ENCODE data around the gene GBGT1.
A peak's percentile ranks its signal among the peaks of the same experiment; 100 is the strongest.

The GBGT1 gene

DNA sequence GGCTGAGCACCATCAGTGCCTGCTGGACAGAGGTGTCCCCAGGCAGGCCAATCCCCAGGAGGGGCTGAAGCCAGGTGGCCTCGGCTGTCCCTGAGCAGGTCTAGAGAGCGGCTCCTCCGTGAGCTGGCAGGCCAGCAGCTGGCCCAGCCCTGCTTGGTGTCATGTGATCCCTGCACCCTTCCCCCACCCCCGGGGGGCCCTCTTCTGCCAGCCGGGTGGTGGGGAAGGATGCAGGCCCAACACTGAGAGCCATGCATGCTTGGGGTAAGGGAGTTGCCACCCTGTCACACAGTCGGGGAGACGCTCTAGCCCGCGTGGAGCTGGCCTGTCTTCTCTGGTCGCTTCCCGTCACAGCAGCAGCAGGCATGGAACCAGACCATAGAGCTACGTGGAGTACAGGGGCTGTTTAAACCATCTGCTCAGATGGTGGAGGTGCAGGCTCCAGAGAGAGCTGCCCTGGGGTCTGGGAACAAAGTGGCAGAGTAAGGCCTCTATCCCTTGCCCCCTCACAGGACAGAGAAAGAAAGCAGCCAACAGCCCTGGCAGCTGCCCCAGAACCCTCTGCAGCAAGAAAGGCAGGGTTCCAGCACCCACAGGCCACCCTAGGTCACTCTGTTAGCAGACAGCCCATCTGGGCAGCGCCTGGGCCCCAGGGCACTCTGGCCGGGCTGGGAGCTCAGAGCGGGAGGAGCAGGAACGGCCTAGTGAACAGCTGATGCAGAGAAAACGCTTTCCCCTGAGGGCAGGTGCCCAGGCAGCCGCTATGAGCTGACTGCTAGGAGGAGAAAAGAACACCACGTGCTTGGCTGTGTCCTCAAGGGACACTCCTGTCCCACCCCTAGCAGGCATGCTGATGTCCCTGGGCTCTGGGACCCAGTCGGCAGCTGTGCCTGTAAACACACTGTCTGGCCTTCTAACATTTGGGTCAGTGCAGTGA is 49.5 kb downstream of the GBGT1 start:
- H3K27me3 Mint-ChIP-seq, result no peaks in the 10 kb centered on the region
- ATAC-seq, result no peak
- H3K27ac Mint-ChIP-seq, result peak overlapping the region; percentile 65 to 76
- no peak for DNase-seq
- peaks cover 78% of the 10 kb centered on the region for H3K4me1 Mint-ChIP-seq
- peak overlapping the region; percentile 67 to 68 for H3K4me3 Mint-ChIP-seq
- no peaks in the 10 kb centered on the region for H3K9me3 Mint-ChIP-seq

DNA sequence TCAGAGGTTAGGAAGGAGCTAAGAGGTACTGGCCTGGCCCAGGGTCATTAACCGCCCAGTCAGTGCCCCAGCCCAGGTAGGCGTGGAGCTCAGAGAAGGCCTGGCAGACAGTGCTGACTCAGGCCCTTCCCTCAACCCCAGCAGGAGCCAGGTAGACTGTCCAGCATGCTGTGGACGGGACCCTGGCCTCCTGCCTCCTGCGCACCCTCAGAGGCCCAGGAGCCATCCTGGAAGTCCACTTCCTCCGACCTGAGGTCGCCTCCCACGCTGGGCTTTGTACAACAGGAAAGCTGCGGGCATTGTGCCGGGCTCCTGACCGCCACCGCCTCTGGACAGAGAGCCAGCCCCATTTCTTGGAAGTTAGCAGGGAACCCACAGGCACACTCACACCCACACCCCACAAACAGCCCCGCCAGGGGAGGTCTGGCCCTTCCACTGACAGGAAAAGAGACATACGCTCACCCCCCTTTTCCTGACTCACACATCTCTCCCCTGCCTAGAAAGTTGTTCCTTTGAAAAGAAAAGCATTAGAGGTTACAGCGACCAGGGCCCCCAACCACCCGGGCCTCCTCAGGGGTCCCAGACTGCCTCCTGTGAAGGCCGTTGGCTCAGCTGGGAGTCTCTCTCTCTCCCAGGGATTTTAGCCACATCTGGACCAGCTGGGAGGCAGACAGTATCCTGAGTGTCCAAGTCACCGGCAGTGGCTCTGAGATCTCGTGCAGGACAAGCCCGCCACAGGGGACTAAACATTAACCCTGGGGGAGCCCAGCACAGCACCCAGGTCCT is 50.4 kb downstream of the GBGT1 start:
- Mint-ChIP-seq H3K27me3 (no peaks in the 10 kb centered on the region), H3K9me3 (no peaks in the 10 kb centered on the region), H3K4me3 (peak overlapping the region; percentile 67 to 68), H3K27ac (peak overlapping the region; percentile 65 to 95), H3K4me1 (peaks cover 69% of the 10 kb centered on the region)
- ATAC-seq (no peak), DNase-seq (no peak)

DNA sequence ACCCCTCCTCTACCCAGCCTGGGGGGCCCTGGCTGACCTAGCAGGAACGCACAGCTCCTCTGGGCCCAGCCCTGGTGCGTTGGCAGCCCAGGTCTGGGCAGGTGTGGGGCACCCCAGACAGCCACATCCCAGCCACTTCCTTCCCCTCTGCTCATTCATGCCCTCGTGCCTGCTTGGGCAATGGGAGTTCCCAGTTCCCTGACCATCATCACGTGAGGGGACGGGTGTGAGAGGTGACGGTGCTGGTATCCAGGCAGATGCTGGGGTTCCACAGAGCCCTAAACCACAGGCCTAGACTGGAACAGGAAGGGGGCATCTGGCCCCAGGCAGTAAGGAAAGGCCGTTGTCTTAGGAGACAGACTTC is 51.1 kb downstream of the GBGT1 start:
- ATAC-seq (peak; percentile 49), DNase-seq (peak in 1 of 2 donors; percentile 54)
- no peaks in the 10 kb centered on the region for H3K9me3 Mint-ChIP-seq
- H3K4me1 Mint-ChIP-seq, result peaks cover 62% of the 10 kb centered on the region
- H3K4me3 Mint-ChIP-seq, result peak overlapping the region in 1 of 2 donors; percentile 68
- H3K27me3 Mint-ChIP-seq, result no peaks in the 10 kb centered on the region
- H3K27ac Mint-ChIP-seq, result peak overlapping the region; percentile 76 to 87

DNA sequence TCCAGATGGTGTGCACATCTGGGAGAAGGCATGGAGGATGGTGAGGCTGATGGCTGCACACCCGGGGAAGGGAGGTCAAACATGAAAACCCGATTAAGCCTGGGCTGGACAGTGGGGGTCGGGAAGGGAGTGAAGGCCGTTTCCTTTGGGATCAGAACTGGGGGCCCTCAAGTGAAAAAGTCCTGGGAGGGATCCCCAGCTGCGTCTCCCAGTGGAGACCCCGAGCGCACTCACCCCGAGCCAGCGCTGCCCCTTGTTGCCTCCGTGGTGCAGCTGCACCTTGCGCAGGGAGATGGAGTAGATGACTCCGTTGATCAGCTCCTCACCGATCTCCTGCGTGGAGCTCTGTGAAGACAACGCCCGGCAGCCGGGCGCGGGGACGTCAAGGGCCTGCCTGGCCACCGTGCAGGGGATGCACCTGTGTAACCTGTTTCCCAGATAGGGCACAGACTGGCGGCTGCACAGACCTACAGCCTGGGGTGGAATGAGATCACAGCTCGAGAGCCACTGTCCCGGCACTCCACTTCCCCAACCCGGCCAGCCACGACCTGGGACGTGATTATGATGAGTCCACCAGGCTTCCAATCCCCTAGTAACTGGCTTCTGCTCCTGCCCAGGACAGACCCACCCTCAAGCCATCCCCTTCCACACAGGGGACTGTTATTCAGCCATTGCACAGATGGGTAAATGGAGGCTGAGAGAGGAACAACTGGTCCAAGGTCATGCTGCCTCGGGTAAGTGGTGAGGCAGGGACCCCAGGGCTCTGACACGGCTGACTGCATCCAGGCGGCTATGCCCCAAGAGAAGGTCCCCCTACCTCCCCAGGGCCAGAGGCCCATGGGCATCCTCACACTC is 51.7 kb downstream of the GBGT1 start:
- no peak overlapping the region for H3K4me3 Mint-ChIP-seq
- H3K9me3 Mint-ChIP-seq, result no peaks in the 10 kb centered on the region
- no peaks in the 10 kb centered on the region for H3K27me3 Mint-ChIP-seq
- H3K4me1 Mint-ChIP-seq, result peaks cover 56% of the 10 kb centered on the region
- no peak overlapping the region for H3K27ac Mint-ChIP-seq
- ATAC-seq, result no peak
- DNase-seq, result no peak

DNA sequence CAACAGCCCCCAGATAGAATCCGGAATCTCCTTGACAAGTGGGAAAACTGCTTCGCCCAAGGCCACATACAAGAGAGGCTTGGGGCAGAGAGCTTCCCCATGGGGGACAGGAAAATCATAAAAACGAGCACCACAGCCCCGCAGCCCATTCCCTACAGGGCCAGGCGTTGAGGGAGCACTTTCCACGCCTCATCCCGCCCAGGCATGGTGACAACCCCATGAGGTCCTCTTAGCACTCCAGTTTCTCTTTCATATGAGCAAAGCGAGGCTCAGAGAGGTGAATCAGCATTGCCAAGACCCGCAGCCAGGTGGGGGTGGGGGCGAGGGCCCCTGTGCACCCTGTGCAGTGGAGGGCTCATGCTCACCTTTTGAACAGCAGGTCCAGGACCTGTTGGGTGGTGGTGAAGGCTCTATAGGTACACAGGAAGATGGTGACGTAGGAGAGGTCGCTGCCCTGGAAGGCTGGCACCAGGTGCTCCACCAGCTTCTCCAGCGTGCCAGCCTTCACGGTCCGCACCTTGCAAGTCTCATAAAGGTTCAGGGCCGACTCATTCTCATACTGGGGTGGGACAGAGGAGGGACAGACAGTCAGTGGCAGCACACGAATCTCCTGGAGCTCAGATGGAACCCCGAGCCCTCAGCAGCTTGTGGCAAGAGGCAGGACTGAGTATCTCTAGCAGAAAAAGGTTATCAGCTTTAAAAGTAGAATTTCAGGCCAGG is 53.6 kb downstream of the GBGT1 start:
- DNase-seq (no peak), ATAC-seq (no peak)
- H3K4me1 Mint-ChIP-seq, result peaks cover 37% of the 10 kb centered on the region
- H3K4me3 Mint-ChIP-seq, result no peak overlapping the region
- no peaks in the 10 kb centered on the region for H3K9me3 Mint-ChIP-seq
- no peaks in the 10 kb centered on the region for H3K27me3 Mint-ChIP-seq
- H3K27ac Mint-ChIP-seq, result peak overlapping the region; percentile 35 to 81

DNA sequence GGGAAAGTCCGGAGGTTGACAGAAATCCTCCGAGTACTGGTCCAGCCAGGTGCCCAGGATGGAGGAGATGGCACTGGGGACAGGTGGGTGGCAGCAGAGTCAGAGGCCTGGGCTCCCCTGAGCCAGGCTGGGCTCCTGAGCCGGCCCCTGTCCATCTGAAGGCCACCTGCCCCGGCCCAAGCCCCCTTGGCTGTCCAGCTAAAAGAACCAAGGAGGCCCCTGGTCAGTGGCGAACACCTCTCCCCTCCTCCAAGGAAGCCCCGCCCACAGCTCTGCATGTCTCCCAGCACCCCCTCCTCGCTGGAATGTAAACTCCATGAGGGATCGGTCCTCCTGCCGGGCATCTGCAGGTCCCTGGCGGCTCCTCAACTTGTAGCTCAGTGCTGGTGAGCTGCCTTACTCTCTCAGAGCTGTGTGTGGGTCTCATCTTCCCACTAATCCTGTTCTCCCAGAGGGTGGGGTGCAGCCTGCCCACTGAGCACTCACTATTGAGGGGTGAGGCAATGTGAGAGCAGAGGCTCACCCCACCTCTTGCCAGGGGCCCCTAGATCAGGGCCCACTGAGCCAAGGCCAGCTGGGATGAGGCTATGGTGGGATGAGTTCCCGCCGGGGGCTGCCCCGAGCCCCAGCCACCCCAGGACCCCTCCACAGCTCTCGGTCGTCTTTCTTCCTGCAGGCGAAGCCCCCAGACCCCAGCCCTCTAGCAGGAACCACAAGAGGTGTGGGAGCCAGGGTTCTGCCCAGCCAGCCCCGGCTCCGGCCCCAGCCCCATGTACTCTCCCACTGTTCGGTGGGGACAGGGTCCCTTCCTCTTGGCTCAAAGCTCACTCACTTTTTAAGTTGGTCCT is 54.7 kb downstream of the GBGT1 start:
- DNase-seq (no peak), ATAC-seq (no peak)
- peak overlapping the region in 1 of 2 donors; percentile 88 for H3K27ac Mint-ChIP-seq
- no peaks in the 10 kb centered on the region for H3K9me3 Mint-ChIP-seq
- no peak overlapping the region for H3K4me3 Mint-ChIP-seq
- H3K4me1 Mint-ChIP-seq, result peaks cover 26% of the 10 kb centered on the region
- H3K27me3 Mint-ChIP-seq, result no peaks in the 10 kb centered on the region

DNA sequence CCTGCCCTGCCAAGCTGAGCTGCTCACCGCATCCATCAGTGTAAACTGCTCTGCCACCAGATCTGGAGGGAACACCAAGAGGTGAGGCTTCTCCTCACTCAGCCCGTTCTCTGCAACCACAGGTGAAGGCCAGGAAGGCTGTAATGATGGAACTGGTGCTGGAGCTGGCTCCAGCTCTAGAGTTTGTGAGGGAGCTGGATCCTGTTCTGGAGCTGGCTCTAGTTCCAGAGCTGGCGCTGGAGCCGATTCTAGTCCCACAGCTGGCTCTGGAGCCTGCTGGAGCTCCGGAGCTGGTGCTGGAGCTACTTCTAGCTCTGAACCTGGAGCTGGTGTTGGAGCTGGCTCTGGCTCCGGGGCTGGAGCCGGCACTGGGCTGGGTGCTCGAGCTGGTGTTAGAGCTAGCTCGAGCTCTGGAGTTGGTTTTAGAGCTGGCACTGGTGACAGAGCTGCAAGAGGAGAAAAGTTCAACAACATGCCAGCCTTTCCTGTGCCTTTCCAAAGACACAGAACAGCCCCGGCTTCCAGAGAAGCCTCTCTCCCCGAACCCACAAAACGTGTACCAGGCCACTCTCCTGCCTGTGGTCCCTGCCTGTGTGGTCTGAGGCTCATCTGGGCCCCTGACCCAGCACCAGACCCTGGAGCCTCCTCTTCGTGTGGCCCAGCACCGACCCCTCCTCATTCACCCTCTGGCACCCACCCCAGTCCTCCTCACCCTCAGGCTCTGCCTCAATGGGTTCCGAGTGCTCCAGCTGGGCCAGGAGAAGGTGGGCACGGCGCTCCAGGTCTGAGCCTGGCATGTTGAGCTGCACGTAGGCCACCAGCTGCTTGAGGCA is 55.5 kb downstream of the GBGT1 start:
- Mint-ChIP-seq H3K4me1 (peaks cover 18% of the 10 kb centered on the region), H3K27ac (no peak overlapping the region), H3K9me3 (no peaks in the 10 kb centered on the region), H3K27me3 (no peaks in the 10 kb centered on the region), H3K4me3 (no peak overlapping the region)
- DNase-seq (no peak), ATAC-seq (no peak)

DNA sequence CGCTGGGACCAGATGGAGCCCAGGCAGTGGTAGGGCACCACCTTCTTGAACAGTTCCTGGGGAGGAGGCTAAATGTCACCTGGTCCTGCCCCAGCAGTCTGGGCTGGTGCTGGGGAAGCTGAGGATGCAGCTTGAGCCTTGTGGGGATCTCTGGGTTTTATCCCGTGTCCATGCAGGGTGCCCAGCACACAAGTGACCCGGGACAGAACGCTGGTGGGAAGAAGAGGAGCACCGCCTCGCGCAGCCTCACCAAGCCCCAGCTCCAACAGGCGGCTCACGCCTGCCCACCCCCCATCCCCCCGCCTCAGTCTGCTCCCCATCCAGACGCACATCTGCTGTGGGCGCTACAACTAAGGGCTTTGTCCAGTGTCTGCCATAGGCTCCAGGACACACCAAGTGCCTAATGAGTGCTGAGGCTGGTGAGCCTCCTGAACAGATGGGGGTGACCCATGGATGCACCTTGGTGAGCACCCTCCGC is 56.4 kb downstream of the GBGT1 start:
- DNase-seq (no peak), ATAC-seq (no peak)
- Mint-ChIP-seq H3K27me3 (no peaks in the 10 kb centered on the region), H3K27ac (no peak overlapping the region), H3K9me3 (no peaks in the 10 kb centered on the region), H3K4me1 (peaks cover 9% of the 10 kb centered on the region), H3K4me3 (no peak overlapping the region)

DNA sequence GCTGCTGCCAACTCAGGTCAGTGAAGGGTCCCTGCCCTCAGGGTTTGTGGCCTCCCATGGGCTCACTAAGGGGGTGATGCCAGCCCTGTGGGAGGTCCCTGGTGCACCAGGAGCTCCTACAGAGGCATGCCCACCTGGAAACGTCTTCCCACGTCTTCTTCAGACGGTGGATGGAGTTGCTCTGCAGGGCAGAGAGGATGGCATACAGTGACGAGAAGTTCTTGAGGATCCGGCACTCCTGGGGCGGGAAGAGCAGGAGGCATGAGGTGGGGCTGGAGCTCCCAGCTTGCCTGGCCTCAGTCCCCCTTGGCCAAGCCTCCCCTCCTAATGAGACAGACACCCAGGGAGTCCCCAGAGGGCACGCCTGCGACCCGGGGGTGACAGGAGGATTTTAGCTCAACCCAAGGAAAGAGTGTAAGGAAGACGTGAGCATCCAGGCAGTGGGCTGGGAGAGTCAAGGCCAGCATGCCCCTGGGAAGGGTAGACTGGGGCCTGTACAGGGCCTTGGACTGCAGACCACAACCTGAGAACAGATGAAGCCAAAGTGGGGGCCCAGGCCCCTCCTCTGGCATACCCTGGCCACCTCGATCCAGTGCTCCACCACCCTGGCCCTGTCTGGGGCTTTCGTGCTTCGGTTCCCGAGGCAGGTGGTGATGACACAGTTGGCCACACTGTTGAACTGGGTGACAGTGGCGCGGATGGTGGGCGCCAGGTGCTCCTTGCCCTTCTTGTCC is 57.0 kb downstream of the GBGT1 start:
- no peak for DNase-seq
- no peak for ATAC-seq
- H3K4me3 Mint-ChIP-seq, result no peak overlapping the region
- peaks cover 7% of the 10 kb centered on the region for H3K4me1 Mint-ChIP-seq
- peak overlapping the region in 1 of 2 donors; percentile 87 for H3K27ac Mint-ChIP-seq
- H3K27me3 Mint-ChIP-seq, result no peaks in the 10 kb centered on the region
- H3K9me3 Mint-ChIP-seq, result no peaks in the 10 kb centered on the region

DNA sequence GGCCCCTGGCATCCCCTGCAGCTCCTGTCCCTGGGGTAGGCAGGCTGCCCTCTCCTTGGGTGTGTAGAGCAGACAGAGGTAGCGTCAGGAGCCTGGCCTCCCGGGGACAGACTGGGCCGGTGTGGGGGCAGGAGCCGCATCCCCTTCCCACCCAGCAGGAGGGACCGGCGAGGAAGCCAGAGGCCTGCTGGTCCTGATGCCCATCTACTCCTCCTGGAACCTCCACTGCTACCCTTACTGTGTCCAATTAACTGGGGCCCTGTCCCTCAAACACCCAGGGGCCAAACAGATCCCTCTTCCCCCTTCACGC is 58.3 kb downstream of the GBGT1 start:
- no peak for ATAC-seq
- Mint-ChIP-seq H3K4me3 (no peak overlapping the region), H3K27me3 (no peaks in the 10 kb centered on the region), H3K9me3 (no peaks in the 10 kb centered on the region), H3K4me1 (peaks cover 6% of the 10 kb centered on the region), H3K27ac (no peak overlapping the region)
- no peak for DNase-seq

DNA sequence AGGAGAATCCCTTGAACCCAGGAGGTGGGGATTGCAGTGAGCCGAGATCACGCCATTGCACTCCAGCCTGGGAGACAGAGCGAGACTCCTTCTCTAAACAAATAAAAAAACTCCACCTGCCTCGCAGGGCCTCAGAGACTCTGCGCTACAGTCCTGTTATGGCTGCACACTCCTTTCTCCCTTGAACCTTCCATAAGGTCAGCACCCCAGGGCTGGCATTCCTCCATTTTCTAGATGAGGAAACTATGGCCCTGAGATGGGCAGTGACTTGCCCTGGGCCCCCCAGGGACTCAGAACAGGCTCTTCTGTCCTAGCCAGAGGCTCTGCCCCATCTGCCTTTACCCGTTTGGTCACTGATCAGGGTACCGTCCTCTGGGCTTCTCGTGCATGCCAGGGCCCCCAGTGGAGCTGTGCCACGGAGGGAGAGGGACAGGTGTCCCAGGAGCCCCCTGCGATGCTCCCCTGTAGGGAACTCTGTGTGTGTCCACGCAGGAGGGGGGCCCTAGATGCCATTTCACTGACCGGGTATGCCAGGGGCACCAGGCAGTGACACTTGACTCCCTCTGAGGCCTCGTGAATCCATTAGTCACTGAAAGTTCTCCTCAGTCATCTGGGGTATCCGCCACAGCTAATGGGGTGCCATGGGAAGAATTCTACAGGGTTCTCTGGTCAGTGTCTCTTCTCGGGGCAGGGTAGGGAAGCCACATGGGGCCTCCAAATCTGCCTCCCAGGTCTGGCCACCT is 58.8 kb downstream of the GBGT1 start:
- Mint-ChIP-seq H3K27me3 (no peaks in the 10 kb centered on the region), H3K9me3 (no peaks in the 10 kb centered on the region), H3K4me3 (no peak overlapping the region), H3K27ac (peak overlapping the region in 1 of 2 donors; percentile 14), H3K4me1 (peaks cover under 1% of the 10 kb centered on the region)
- ATAC-seq (no peak), DNase-seq (no peak)

DNA sequence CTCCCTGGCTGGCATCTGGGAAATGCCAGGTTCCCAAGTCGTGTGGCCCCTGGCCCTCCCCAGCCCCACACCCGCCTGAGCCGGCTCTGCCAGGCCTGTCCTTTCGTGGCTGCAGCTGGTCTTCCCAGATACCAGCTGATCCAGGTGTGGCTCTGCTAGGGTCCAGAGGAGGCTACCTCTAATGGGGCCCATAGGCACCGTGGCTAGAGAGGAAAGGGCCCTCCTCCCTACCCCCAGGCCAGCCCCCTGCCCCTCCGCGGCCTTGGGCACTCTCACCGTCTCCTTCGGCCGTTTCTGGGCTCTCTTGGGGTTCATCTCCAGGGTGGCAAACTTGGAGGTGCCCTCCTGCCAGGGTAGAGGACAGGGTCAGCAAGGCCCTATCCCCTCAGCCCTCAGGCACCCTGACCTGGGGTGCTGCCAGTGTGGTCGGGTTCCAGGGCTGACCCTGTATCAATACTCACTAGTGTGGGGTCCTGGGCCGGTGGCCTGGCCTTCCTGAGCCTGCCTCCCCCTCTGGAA is 59.7 kb downstream of the GBGT1 start:
- ATAC-seq (no peak), DNase-seq (no peak)
- H3K27me3 Mint-ChIP-seq, result no peaks in the 10 kb centered on the region
- H3K4me3 Mint-ChIP-seq, result no peak overlapping the region
- no peak overlapping the region for H3K27ac Mint-ChIP-seq
- no peaks in the 10 kb centered on the region for H3K4me1 Mint-ChIP-seq
- H3K9me3 Mint-ChIP-seq, result no peaks in the 10 kb centered on the region

Data from stimulated activated naive CD8-positive, alpha-beta T cell treated with anti-CD3 and anti-CD28 coated beads, Interleukin-15, amount 100 ng/mL, for 72 hours (primary cell).